Stimulated activated naive B cell treated with anti-CD40 and anti-IgM and Interleukin-4, amounts not matched to agents 10 μg/mL and 1 μg/mL and 100 μg/mL, for 72 hours (primary cell): Measurements from ENCODE around the gene SLC4A5.

ENCODE experiments used
- ATAC-seq, 2 donors: fragments of 150-1000 bp; cut with Tn5 transposase; replicated peaks; 2 replicates each; pipeline ENCODE4 v1.10.0; 2021; ENCODE audit warnings: moderate library complexity in 1 of 2
- DNase-seq: peaks from one replicate; pipeline ENCODE4 v3.0.0; 2021
- H3K27ac Mint-ChIP-seq: one replicate; pipeline ENCODE4 v1.8.0; 2022; ENCODE audit warnings: mild to moderate bottlenecking, mixed read lengths
- H3K27me3 Mint-ChIP-seq, 2 donors: one replicate each; pipeline ENCODE4 v1.8.0; 2022; ENCODE audit warnings: mixed read lengths in 2 of 2
- H3K36me3 Mint-ChIP-seq, 2 donors: one replicate each; pipeline ENCODE4 v1.8.0; 2022; ENCODE audit warnings: mixed read lengths in 2 of 2, mild to moderate bottlenecking in 1 of 2
- H3K4me1 Mint-ChIP-seq, 2 donors: one replicate each; pipeline ENCODE4 v1.8.0; 2022; ENCODE audit warnings: mixed read lengths in 2 of 2, mild to moderate bottlenecking in 1 of 2
- H3K4me3 Mint-ChIP-seq, 2 donors: one replicate each; pipeline ENCODE4 v1.8.0; 2022; ENCODE audit warnings: mild to moderate bottlenecking in 2 of 2, mixed read lengths in 2 of 2, moderate library complexity in 1 of 2
- H3K9me3 Mint-ChIP-seq, 2 donors: one replicate each; pipeline ENCODE4 v1.8.0; 2022; ENCODE audit warnings: mixed read lengths in 2 of 2, mild to moderate bottlenecking in 1 of 2

The SLC4A5 gene

GRCh38 chr2:74260495-74260894 is 82.7 kb downstream of the SLC4A5 start:
- Mint-ChIP-seq H3K4me1 (no peaks in the 10 kb centered on the region), H3K36me3 (peaks cover 3 to 10% of the 10 kb centered on the region in 2 donors), H3K4me3 (no peak overlapping the region), H3K27me3 (no peaks in the 10 kb centered on the region), H3K27ac (no peak overlapping the region), H3K9me3 (no peaks in the 10 kb centered on the region)
- DNase-seq (no peak), ATAC-seq (no peak)

GRCh38 chr2:74259733-74260132 is 83.5 kb downstream of the SLC4A5 start:
- peaks cover 3 to 4% of the 10 kb centered on the region in 2 donors for H3K36me3 Mint-ChIP-seq
- no peak overlapping the region for H3K4me3 Mint-ChIP-seq
- H3K27me3 Mint-ChIP-seq: no peaks in the 10 kb centered on the region
- no peaks in the 10 kb centered on the region for H3K4me1 Mint-ChIP-seq
- no peak for ATAC-seq
- no peak overlapping the region for H3K27ac Mint-ChIP-seq
- no peak for DNase-seq
- no peaks in the 10 kb centered on the region for H3K9me3 Mint-ChIP-seq

- DNase-seq (no peak), ATAC-seq (no peak)
- Mint-ChIP-seq H3K27me3 (no peaks in the 10 kb centered on the region), H3K4me3 (no peak overlapping the region), H3K27ac (no peak overlapping the region), H3K9me3 (no peaks in the 10 kb centered on the region), H3K4me1 (no peaks in the 10 kb centered on the region), H3K36me3 (peaks cover 4 to 5% of the 10 kb centered on the region in 2 donors)
Observed at GRCh38 chr2:74259191-74259590, 84.0 kb downstream of the SLC4A5 start.

GRCh38 chr2:74255660-74256213 is 87.5 kb downstream of the SLC4A5 start:
- Mint-ChIP-seq H3K9me3 (no peaks in the 10 kb centered on the region), H3K4me3 (no peak overlapping the region), H3K36me3 (peaks cover 5 to 8% of the 10 kb centered on the region in 2 donors), H3K4me1 (no peaks in the 10 kb centered on the region), H3K27ac (no peak overlapping the region), H3K27me3 (no peaks in the 10 kb centered on the region)
- no peak for ATAC-seq
- no peak for DNase-seq

- H3K9me3 Mint-ChIP-seq: no peaks in the 10 kb centered on the region
- ATAC-seq (no peak), DNase-seq (no peak)
- H3K36me3 Mint-ChIP-seq: peaks cover 5 to 8% of the 10 kb centered on the region in 2 donors
- H3K27me3 Mint-ChIP-seq: no peaks in the 10 kb centered on the region
- H3K4me3 Mint-ChIP-seq: no peak overlapping the region
- H3K4me1 Mint-ChIP-seq: peaks cover 0 to 2% of the 10 kb centered on the region in 2 donors
- no peak overlapping the region for H3K27ac Mint-ChIP-seq
Observed at GRCh38 chr2:74253971-74254310, 89.3 kb downstream of the SLC4A5 start.

GRCh38 chr2:74253306-74253970 is 89.8 kb downstream of the SLC4A5 start:
- H3K4me1 Mint-ChIP-seq: peaks cover 0 to 2% of the 10 kb centered on the region in 2 donors
- ATAC-seq (no peak), DNase-seq (no peak)
- H3K36me3 Mint-ChIP-seq: peaks cover 5 to 8% of the 10 kb centered on the region in 2 donors
- no peaks in the 10 kb centered on the region for H3K27me3 Mint-ChIP-seq
- no peak overlapping the region for H3K27ac Mint-ChIP-seq
- H3K4me3 Mint-ChIP-seq: no peak overlapping the region
- no peaks in the 10 kb centered on the region for H3K9me3 Mint-ChIP-seq

- no peaks in the 10 kb centered on the region for H3K27me3 Mint-ChIP-seq
- H3K4me1 Mint-ChIP-seq: peaks cover 0 to 2% of the 10 kb centered on the region in 2 donors
- DNase-seq (no peak), ATAC-seq (no peak)
- no peak overlapping the region for H3K27ac Mint-ChIP-seq
- H3K36me3 Mint-ChIP-seq: peaks cover 5 to 8% of the 10 kb centered on the region in 2 donors
- no peak overlapping the region for H3K4me3 Mint-ChIP-seq
- no peaks in the 10 kb centered on the region for H3K9me3 Mint-ChIP-seq
Observed at GRCh38 chr2:74252862-74253261, 90.4 kb downstream of the SLC4A5 start.

GRCh38 chr2:74252036-74252435 is 91.2 kb downstream of the SLC4A5 start:
- H3K9me3 Mint-ChIP-seq: no peaks in the 10 kb centered on the region
- H3K36me3 Mint-ChIP-seq: peaks cover 5 to 8% of the 10 kb centered on the region in 2 donors
- DNase-seq (no peak), ATAC-seq (no peak)
- H3K4me3 Mint-ChIP-seq: no peak overlapping the region
- peaks cover 0 to 2% of the 10 kb centered on the region in 2 donors for H3K4me1 Mint-ChIP-seq
- H3K27ac Mint-ChIP-seq: peak overlapping the region; percentile 27
- no peaks in the 10 kb centered on the region for H3K27me3 Mint-ChIP-seq

- Mint-ChIP-seq H3K27ac (no peak overlapping the region), H3K4me1 (peaks cover 0 to 2% of the 10 kb centered on the region in 2 donors), H3K27me3 (no peaks in the 10 kb centered on the region), H3K4me3 (no peak overlapping the region), H3K9me3 (no peaks in the 10 kb centered on the region), H3K36me3 (peaks cover 5 to 8% of the 10 kb centered on the region in 2 donors)
- ATAC-seq (peak; percentile 80 to 83), DNase-seq (peak; percentile 18)
Observed at GRCh38 chr2:74250189-74250631, 93.0 kb downstream of the SLC4A5 start.

- Mint-ChIP-seq H3K27ac (no peak overlapping the region), H3K9me3 (no peaks in the 10 kb centered on the region), H3K4me1 (peaks cover 0 to 2% of the 10 kb centered on the region in 2 donors), H3K27me3 (no peaks in the 10 kb centered on the region), H3K36me3 (peaks cover 5 to 8% of the 10 kb centered on the region in 2 donors), H3K4me3 (no peak overlapping the region)
- DNase-seq (no peak), ATAC-seq (no peak)
Observed at GRCh38 chr2:74249406-74250122, 93.7 kb downstream of the SLC4A5 start.

GRCh38 chr2:74246496-74247195 is 96.6 kb downstream of the SLC4A5 start:
- Mint-ChIP-seq H3K27ac (no peak overlapping the region), H3K27me3 (no peaks in the 10 kb centered on the region), H3K36me3 (peaks cover 0 to 2% of the 10 kb centered on the region in 2 donors), H3K9me3 (no peaks in the 10 kb centered on the region), H3K4me1 (peaks cover 0 to 5% of the 10 kb centered on the region in 2 donors), H3K4me3 (no peak overlapping the region)
- ATAC-seq (no peak), DNase-seq (no peak)

- Mint-ChIP-seq H3K4me3 (no peak overlapping the region), H3K9me3 (no peaks in the 10 kb centered on the region), H3K36me3 (peaks cover 0 to 2% of the 10 kb centered on the region in 2 donors), H3K27ac (no peak overlapping the region), H3K27me3 (no peaks in the 10 kb centered on the region), H3K4me1 (peaks cover 0 to 3% of the 10 kb centered on the region in 2 donors)
- DNase-seq (no peak), ATAC-seq (no peak)
Observed at GRCh38 chr2:74244286-74244685, 98.9 kb downstream of the SLC4A5 start.

GRCh38 chr2:74242354-74243071 is 100.7 kb downstream of the SLC4A5 start:
- ATAC-seq (no peak), DNase-seq (no peak)
- Mint-ChIP-seq H3K4me1 (peaks cover 0 to 3% of the 10 kb centered on the region in 2 donors), H3K36me3 (peaks cover 0 to 2% of the 10 kb centered on the region in 2 donors), H3K27me3 (no peaks in the 10 kb centered on the region), H3K9me3 (no peaks in the 10 kb centered on the region), H3K27ac (no peak overlapping the region), H3K4me3 (no peak overlapping the region)

GRCh38 chr2:74239346-74239745 is 103.9 kb downstream of the SLC4A5 start:
- no peak for ATAC-seq
- no peaks in the 10 kb centered on the region for H3K27me3 Mint-ChIP-seq
- no peak overlapping the region for H3K4me3 Mint-ChIP-seq
- H3K36me3 Mint-ChIP-seq: peaks cover 0 to 6% of the 10 kb centered on the region in 2 donors
- H3K4me1 Mint-ChIP-seq: peaks cover 0 to 3% of the 10 kb centered on the region in 2 donors
- DNase-seq: no peak
- no peaks in the 10 kb centered on the region for H3K9me3 Mint-ChIP-seq
- H3K27ac Mint-ChIP-seq: no peak overlapping the region
